HG02588 (cell line): ENCODE results near the gene RRP7A.
"Not testable (repeated sequence)": the region's sequence is repeated elsewhere in the genome, so short reads cannot be mapped to it uniquely, and the experiment has no call there.

Experiments
- ATAC-seq: cut with Tn5 transposase; IDR thresholded peaks from one replicate; pipeline ENCODE4 v1.9.1; 2021; ENCODE audit warnings: mild to moderate bottlenecking, moderate library complexity; ENCODE audit not compliant: unreplicated experiment

RRP7A gene

DNA sequence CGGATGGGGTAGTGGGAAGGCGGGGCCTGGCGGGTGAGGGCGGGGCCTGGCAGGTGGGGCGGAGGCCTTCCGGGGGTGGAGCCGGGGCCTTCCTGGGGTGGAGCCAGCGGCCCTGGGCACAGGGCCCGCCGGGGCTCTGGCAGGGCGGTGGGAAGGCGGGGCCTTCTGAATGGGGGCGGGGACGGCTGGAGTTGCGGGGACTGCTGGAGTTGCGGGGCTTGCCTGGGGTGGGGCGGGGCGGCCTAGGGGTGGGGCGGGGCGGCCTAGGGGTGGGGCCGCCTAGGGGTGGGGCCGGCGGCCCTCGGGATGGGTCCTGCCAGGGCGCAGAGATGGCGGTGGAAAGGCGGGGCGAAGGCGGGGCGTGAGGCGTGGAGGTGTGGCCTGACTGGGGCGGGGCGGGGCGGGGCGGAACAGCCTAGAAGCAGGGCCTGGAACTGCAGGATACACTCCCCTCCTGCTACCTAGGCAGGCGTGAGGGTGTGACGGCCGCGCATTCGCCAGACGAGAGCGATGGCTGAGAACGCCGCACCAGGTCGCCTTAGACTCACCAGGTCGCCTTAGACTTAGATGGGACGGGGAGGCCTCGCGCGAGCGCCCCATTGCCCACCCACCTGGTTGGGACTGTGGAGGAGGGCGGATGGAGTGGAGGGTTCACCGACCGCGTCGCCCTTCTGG is 19.3 kb downstream of the RRP7A start:
- no peak for ATAC-seq

DNA sequence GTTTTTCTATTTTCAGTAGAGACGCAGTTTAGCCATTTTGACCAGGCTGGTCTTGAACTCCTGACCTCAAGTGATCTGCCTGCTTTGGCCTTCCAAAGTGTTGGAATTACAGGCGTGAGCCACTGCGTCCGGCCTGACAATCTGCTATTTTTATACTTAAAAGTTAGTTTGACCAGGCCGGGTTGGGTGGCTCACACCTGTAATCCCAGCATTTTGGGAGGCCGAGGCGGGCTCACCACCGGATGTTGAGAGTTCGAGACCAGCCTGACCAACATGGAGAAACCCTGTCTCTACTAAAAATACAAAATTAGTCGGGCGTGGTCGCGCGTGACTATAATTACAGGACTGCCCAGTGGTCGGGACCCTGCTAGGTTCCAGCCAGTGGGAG is 19.8 kb downstream of the RRP7A start:
- ATAC-seq: not testable (repeated sequence)

DNA sequence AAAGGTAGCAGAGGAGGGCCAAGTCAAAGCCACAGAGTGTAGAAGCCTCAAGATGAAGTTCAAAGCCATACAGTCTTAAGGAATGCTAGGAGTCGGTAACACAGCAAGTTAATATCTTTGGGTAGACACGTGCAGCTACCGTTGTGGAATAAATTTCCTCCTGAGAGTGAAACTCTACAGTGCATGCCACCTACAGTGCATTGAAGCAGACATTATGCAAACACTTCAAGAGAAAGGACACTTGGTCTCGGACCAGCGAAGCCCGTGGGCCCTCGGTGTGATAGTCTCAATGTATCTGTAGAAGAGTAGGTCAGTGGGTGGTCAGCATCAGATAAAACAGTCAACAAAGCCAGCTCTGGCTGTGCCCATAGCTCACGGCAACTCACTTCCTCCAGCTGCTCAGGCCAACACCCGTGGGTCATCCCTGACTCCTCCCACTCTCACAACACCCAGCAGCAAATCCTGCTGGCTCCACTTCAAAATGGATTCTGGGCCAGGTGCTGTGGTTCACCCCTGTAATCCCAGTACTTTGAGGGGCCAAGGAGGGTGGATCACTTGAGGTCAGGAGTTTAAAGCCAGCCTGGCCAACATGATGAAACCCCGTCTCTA is 24.0 kb downstream of the RRP7A start:
- ATAC-seq: not testable (repeated sequence)

DNA sequence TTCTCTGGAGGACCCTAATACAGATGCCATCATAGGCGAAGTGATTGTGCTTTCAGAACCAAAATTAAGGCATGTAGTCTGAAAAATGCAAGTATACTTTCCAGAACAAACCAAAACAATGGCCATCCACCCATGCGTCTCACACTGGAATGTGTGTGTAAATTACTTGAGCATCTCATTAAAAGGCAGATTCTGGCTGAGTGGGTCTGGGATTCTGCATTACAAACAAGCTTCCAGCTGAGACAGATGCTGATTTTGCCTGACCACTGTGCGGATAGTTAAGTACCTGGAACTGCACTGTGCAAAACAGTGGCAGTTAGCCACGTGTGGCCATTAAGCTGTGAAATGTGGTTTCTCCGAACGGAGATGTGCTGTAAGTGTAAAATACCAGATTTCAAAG is 26.2 kb downstream of the RRP7A start:
- no peak for ATAC-seq

DNA sequence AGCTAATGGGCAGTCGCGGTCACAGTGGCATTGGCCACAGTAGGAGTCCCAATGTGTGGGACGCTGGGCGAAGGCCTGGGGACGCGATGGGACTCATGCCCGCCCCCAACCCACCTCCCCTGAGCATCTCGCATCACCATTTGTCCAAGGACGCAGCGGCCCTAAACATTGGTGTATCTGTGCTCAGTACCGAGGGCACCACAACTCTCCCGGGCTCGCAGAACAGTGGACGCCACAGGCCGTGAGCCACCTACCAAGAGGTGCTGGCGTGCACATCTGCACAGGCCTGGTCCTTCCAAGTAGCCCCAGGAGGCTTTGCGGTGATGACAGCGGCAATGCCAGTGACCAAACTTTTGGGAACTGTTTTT is 27.3 kb downstream of the RRP7A start:
- ATAC-seq: no peak

DNA sequence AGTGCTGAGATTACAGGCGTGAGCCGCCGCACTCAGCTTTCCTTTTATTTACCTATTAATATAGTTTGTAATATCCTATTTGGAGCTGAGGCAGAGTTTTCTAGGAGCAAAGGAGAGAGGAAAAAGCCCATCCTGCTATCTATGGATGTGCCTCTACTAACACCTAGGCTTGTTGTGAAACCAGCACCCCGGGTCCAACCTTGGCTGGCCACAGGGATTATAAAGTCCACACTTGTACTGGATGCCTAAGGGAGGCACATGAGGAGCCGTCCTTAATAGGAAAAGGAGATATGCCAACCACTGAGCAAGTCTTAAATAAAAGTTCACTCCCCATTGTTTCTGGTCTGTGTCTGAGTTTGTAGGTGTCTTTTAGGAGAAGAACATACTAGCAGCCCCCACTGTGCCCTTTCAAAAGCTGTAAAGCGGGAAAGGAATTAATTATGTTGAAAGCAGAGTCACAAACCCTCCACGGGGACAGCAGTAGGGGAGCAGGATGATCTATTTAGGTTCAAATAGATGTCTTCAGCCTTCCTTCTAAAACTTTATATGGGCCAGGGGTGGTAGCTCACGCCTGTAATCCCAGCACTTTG is 29.3 kb downstream of the RRP7A start:
- ATAC-seq: no peak

GRCh38 chr22:42489000-42489399 is 30.6 kb downstream of the RRP7A start:
- no peak for ATAC-seq

DNA sequence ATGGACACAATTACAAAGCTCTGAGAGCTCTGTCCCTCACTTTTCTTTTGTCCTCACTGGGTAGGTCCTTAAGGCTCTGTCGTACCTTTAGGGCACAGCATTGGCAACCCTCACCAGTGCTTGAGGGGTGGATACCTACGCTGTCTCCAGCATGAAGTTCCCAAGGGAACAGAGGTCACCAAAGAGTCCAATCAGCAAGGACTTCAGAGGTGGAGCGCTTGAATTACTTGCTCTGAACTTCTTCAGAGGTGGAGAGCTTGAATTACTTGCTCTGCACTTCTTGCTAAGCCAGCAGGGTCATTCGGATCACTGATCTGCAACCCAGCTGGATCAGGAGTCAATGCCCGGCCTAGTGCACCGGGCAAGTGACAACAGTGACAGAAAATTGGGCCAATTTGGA is 35.1 kb downstream of the RRP7A start:
- ATAC-seq: no peak

GRCh38 chr22:42483610-42484223 is 35.9 kb downstream of the RRP7A start:
- not testable (repeated sequence) for ATAC-seq

DNA sequence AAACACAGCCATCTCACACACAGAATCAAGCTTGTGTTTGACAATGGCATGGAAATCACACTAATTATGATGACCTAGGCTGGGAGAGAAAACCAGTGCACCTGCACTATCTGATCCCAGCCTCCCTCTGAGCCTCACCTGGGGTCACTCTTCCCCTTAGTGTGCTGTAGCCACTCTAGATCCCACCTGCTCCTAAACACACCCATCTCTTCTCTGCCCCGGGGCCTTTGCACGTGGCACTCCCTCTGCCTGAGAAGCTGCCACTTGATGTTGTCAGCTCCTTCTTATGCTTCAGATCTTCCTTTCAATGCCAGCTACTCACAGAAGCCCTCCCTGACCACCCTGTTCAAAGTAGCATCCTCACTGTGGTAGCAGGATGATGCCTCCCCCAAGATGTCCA is 44.5 kb downstream of the RRP7A start:
- ATAC-seq: no peak

- no peak for ATAC-seq
These were observed 46.0 kb downstream of the RRP7A start for GRCh38 chr22:42473484-42474193.

DNA sequence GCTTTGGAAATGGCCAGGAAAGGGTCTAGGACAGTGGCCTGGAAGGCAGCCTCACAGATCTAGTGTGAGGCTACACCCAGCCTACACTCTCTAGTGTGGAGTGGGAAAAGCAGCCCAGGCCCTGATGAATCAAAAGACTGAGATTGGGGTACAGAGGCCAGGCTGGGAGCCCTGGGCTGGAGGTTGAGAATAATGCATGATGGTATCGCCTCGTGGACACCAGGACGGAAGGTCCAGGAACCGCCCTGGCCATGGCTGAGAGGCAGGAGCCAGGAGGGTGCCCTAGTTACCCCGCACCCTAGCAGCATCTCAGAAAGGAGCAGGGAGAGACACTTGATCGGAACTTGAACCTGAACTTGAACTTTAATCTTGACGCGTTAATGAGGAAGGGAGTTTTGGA is 46.9 kb downstream of the RRP7A start:
- no peak for ATAC-seq

- no peak for ATAC-seq
These were observed 48.2 kb downstream of the RRP7A start for GRCh38 chr22:42471441-42471840.

- no peak for ATAC-seq
These were observed 49.1 kb downstream of the RRP7A start for GRCh38 chr22:42470366-42471082.

GRCh38 chr22:42468841-42469240 is 50.8 kb downstream of the RRP7A start:
- ATAC-seq: no peak

DNA sequence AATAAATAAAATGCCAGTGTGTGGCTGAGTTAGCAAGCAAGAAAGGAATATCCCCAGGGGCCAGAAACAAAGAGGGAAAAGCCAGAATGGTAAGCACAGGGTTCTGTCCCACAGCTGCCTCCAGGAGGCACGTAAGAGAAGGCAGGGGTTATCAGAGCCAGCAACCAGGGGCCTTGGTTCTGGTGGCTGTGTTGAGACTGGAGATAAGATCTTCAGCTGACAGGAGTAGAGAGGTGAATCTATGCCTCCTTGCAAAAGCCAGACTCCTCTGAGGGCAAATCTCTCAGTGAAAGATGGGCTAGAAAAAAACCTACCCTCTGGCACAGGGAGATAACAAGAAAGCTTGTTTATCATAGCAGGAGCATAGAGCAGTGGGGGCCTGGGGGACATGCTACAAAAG is 57.6 kb downstream of the RRP7A start:
- ATAC-seq: no peak

GRCh38 chr22:42461511-42461910 is 58.1 kb downstream of the RRP7A start:
- ATAC-seq: no peak
